HG03432 (cell line): ENCODE data around the gene ITFG1.
A peak's percentile ranks its signal among the peaks of the same experiment; 100 is the strongest.
"Not testable (repeated sequence)": the region's sequence is repeated elsewhere in the genome, so short reads cannot be mapped to it uniquely, and the experiment has no call there.

Experiments
- ATAC-seq: cut with Tn5 transposase; IDR thresholded peaks from one replicate; pipeline ENCODE4 v1.9.1; 2021; ENCODE audit warnings: mild to moderate bottlenecking, moderate library complexity; ENCODE audit not compliant: unreplicated experiment

Gene ITFG1

GRCh38 chr16:47426806-47427205, 34.1 kb downstream of the ITFG1 start:
- no peak for ATAC-seq

DNA sequence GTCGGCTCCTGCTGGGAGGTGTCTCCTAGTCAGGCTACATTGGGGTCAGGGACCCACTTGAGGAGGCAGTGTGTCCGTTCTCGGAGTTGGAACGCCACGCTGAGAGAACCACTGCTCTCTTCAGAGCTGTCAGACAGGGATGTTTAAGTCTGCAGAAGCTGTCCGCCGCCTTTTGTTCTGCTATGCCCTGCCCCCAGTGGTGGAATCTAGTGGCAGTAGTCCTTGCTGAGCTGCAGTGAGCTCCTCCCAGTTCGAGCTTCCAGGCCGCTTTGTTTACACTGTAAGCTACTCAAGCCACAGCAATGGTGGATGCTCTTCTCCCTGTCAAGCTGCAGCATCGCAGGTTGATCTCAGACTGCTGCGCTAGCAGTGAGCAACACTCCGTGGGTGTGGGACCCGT, 36.0 kb downstream of the ITFG1 start:
- ATAC-seq: no peak

DNA sequence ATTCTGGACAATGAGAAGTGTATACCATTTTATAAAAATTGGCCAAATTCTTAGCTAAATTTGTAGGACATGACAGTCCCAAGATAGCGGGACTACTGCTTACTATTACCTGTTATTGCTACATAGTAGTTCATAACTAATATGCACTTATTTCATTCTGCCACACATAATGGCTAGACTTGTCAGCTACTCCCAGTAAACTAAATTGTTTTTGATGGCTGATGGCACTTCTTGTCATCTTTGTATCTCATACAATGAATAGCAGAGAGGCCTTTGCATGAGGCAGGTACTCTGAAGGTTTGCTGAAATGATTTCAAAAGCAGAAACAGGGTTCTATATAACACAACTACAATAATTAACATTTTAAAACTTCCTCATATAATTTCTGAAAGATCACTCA, 44.0 kb downstream of the ITFG1 start:
- no peak for ATAC-seq

- ATAC-seq: no peak
Measured at GRCh38 chr16:47413041-47413440, 47.8 kb downstream of the ITFG1 start.

GRCh38 chr16:47408491-47408890, 52.4 kb downstream of the ITFG1 start:
- ATAC-seq: no peak

- ATAC-seq: no peak
Measured at GRCh38 chr16:47395733-47396498, 64.9 kb downstream of the ITFG1 start.

DNA sequence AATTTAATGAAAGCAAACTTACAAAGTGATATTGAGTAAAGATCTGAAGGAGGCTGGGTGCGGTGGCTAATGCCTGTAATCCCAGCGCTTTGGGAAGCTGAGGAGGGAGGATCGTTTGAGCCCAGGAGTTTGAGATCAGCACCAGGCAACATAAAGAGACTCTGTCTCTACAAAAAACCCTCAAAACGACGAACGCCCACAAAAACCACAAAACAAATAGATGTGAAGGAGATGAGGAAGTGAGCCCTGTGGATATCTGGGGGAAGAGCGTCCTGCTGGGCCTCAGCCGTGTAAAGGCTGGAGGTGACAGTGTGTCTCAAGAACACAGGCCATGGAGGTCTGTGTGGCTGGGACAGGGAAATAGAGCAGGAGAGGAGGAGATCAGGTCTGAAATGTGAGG, 68.8 kb downstream of the ITFG1 start:
- peak; percentile 95 for ATAC-seq

DNA sequence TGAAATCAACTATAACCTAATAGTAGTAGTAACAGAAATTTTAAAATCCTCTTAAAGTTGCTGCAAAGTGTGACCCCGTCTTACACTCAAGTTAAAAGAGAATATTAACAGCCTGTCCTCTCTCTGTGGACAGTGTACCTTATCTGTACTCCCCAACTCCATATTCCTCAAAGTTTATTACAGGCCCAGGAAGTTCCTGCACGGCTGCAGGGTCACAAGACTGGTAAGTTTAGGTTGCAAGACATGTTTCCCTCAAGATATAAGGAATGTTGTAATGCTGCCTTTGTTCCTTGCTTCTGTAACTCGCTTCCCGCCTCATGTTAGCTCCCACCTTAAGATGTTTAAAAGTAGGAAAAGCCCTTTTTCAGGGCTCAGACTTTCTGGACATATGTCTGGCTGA, 72.2 kb downstream of the ITFG1 start:
- ATAC-seq: no peak

DNA sequence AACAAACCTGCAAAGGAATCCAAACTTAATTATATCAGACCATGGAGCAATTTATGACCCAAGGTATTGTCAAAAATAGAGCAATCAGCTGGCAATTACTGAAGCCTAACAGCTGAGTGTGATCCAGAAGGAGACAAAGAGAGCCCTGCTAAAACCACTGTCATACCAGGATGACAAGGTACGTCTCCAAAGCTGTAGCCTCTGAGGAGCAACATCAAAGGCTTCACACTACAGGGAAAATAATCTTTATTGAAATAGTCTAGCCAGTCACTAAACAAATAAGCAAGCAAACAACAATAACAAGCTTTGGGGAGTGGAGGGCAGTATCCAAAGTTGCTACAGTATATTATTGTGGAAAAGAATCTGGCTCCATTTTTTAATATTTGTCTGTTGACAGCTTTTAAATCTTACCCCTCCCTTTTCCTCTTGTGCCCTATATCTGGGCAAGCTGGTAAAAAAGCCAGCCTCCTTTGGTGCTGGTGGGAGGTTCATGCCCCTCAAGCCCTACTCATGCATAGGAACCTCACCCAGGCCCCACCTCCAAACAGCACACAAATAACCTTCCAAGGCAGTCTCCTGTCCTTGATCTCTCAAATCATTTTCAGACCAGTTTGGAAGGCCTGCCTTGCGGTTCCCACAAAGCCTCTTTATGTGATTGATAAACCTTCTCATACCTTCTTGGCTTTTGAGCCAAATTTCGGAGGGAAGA, 73.7 kb downstream of the ITFG1 start:
- no peak for ATAC-seq

DNA sequence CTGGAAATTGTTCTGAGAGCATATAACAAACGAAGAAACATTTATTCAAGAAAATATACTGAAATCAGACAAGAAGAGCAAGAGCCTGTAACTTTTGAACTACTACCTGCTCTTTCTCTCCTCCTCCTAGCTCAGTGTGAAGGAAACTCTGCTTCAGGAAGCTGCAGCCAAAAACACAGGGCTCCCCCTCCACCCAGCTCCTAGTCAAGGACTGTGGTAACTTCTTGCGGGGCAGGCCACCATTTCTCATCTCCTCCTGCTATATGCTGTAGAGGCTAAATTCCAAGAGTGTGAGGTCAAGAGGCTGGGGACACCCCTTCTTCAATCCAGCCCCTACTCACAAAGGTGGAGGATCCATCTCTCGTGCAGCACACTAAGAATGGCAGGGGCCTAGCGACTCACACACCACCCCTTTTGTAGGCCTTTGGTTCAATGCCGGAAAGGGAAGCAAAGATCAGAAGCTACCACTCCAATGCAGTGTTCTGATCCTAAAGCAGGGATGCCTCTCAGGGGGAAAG, 74.6 kb downstream of the ITFG1 start:
- no peak for ATAC-seq

DNA sequence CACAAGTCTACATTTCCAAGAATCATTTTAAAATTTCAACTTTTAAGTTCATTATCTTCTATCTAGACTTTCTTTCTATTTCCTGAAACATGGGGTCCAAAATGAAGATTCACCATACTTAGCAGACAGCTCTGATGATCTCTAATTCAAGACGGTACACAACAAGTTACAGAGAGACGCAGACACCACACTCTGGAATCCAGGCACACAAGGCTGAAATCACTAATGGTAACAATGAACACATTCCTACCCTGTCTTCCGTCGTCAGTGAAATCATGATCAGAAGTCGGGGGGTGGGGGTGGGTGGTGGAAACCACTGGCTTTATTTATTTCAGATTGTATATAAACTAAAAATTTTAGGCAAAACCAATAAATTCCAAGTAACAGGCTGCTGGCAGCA, 78.5 kb downstream of the ITFG1 start:
- no peak for ATAC-seq

GRCh38 chr16:47377154-47377553, 83.7 kb downstream of the ITFG1 start:
- no peak for ATAC-seq

DNA sequence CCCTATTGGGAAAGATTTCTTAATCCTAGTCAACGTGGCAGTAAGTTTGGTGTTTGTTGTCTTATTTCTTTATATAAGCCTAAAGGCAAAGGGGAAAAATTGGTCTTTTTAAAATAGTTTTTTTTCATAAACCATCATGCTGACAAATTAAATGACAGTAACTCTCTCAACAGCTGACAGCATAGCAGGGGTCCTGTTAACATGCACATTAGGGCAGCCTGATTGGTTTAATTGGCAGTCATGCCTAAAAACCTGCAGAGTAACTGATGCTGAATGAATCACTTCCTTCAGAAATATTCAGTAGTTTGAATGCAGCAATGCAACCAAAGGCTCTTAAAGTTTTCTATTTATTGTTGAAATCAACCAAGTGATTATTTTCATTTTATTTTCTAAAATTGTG, 85.4 kb downstream of the ITFG1 start:
- no peak for ATAC-seq

- ATAC-seq: no peak
Measured at GRCh38 chr16:47374629-47375028, 86.2 kb downstream of the ITFG1 start.

DNA sequence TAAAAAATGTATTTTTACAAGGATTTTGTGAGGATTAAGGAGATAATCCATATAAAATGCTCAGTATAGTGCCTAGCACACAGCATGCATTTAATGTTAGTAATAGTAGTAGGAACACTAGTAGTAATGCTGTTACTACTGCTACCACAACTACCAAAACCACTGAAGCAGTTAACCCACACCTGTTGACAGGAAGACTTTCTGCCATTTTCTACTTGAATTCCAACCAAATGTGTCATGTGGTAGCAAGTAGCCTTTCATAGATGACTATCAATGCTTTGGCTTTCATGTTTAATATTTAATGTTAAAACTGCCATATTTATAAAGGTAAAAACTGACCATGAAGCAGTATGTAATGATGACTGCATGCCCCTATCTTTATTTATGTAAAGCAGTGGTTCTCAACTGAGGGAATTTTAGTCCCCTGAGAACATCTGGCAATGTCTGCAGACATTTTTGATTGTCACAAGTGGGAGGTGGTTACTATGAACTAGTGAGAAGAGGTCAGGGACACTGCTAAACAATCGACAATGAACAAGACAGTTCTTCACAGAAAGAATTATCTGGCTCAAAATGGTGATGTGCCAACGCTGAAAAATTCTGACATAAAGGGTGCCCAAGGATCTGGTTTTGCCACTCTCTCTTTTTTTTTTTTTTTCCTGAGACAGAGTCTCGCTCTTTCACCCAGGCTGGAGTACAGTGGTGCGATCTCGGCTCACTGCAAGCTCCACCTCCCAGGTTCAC, 89.4 kb downstream of the ITFG1 start:
- no peak for ATAC-seq

DNA sequence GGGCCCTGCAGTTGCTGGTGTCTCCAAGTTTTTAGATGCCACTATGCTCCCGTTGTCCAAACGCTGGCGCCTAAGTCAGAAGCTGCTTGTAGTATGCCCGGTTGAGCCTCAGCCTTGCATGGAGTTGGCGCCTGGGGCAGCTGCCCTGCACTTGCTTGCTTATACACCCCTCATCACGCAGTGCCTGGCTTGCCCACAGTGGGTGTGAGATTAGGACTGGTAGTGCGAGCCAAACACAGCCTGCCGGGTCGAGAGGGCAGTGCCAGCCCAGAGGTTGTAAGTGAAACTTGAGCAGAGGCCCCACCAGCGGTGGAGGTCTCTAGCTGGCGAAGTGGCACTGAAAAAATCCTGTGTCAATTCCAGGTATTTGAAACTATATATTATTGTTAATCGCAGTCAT, 90.3 kb downstream of the ITFG1 start:
- no peak for ATAC-seq

GRCh38 chr16:47366228-47366627, 94.6 kb downstream of the ITFG1 start:
- no peak for ATAC-seq

DNA sequence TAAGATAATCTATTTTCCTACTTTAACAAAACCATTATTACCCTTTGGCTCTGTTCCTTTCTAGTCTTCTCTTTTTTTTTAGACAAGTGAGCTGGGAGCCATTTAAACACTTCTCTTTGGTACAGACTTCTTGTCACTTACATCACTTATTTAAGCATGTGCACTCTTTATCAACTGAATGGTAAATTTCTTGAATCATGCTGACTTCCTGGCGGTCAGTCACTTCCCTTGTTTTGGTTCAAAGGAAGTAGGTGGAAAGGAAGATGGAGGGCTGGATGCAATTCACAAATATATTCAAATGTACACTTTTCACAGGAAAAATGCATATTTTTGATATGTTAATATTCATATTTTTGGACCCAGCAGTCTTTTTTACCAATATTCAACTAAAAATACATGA, 97.1 kb downstream of the ITFG1 start:
- no peak for ATAC-seq

DNA sequence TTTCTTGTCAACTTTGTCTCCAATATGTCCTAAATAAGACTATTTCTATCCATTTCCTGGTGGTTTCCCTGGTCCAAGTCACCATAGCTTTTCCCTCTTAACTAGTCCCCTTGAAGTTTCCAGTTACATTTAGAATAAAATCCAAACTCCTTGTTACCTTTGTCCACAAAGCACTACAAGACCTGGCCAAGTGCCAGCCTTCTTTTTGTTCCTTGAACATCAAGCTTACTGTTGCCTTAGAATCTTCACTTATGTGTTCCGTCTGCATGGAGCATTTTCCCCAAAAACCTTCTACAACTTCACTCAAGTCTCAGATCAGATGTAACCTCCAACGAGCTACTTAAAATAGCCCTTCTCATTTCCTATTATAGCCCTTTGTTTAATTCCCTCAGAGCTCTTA, 101.4 kb downstream of the ITFG1 start:
- no peak for ATAC-seq

DNA sequence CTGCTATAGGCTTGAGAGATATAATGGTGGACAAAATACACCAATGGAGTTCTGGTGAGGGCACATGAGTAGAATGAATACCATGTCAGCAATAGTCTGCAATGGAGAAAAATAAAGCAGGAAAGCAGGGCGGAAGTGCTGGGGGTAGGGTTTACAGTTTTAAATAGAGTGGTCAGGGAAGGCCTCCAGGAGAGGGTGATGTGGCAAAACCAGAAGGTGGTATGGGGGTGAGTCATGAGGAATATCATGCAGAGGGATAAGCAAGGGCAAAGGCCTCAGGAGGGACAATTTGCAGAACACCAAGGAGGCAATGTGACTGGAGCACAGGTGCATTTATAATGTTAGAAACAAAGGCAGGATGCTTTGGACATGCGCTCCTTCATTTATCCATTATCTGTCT, 102.0 kb downstream of the ITFG1 start:
- no peak for ATAC-seq

GRCh38 chr16:47349029-47349428, 111.8 kb downstream of the ITFG1 start:
- ATAC-seq: not testable (repeated sequence)
